ENCODE data around the gene EPHB3. TPM values are rescaled to one million over a fixed set of nuclear protein-coding genes. Genes with fewer than 3 reads are reported as not detected.

The EPHB3 gene
- polyA plus RNA-seq, 1 experiment: 1.9 TPM

- DNase-seq (ENCODE audit: low read depth, low spot score): no peak
- TF ChIP-seq CTCF (IDR thresholded peaks at IDR 0.05; ENCODE audit: low read depth, low read length): no peak
- H3K9me3 ChIP-seq (ENCODE audit: control insufficient read depth, insufficient read depth, low read length): no peaks in the 10 kb centered on the region
- POLR2A ChIA-PET: interaction anchor here (1.4 kb wide), 1 partner anchor 179 kb away, joined by 4 read pairs; no protein-coding TSS in a partner anchor
- CTCF ChIA-PET: interaction anchor here (0.6 to 3.1 kb wide), 5 partner anchors 36 to 254 kb away, joined by 3 to 12 read pairs (median 4); no protein-coding TSS in a partner anchor
- H3K4me3 ChIP-seq (ENCODE audit: low read depth, low read length): no peak overlapping the region
- no peak overlapping the region for H3K27ac ChIP-seq (ENCODE audit: low read depth, low read length)
- peaks cover 30% of the 10 kb centered on the region for H3K27me3 ChIP-seq (ENCODE audit: control insufficient read depth, insufficient read depth, low read length)
Measured at GRCh38 chr3:184549796-184550577, 11.6 kb upstream of the EPHB3 start.

- Histone ChIP-seq H3K27me3 (ENCODE audit: control insufficient read depth, insufficient read depth, low read length) (peaks cover 30% of the 10 kb centered on the region), H3K9me3 (ENCODE audit: control insufficient read depth, insufficient read depth, low read length) (no peaks in the 10 kb centered on the region), H3K27ac (ENCODE audit: low read depth, low read length) (no peak overlapping the region), H3K4me3 (ENCODE audit: low read depth, low read length) (no peak overlapping the region)
- ChIA-PET POLR2A (interaction anchor here (1.4 kb wide), 1 partner anchor 180 kb away, joined by 4 read pairs; no protein-coding TSS in a partner anchor), CTCF (interaction anchor here (0.6 kb wide), 1 partner anchor 215 kb away, joined by 4 read pairs; no protein-coding TSS in a partner anchor)
- TF ChIP-seq CTCF (IDR thresholded peaks at IDR 0.05; ENCODE audit: low read depth, low read length): no peak
- DNase-seq (ENCODE audit: low read depth, low spot score): no peak
Measured at GRCh38 chr3:184551103-184551502, 10.5 kb upstream of the EPHB3 start.

GRCh38 chr3:184551614-184552256 is 9.8 kb upstream of the EPHB3 start:
- no peak for TF ChIP-seq CTCF (IDR thresholded peaks at IDR 0.05; ENCODE audit: low read depth, low read length)
- no peak for DNase-seq (ENCODE audit: low read depth, low spot score)
- Histone ChIP-seq H3K4me3 (ENCODE audit: low read depth, low read length) (no peak overlapping the region), H3K27ac (ENCODE audit: low read depth, low read length) (no peak overlapping the region), H3K27me3 (ENCODE audit: control insufficient read depth, insufficient read depth, low read length) (peaks cover 33% of the 10 kb centered on the region), H3K9me3 (ENCODE audit: control insufficient read depth, insufficient read depth, low read length) (no peaks in the 10 kb centered on the region)
- ChIA-PET POLR2A (no interaction called here), CTCF (interaction anchor here (1.8 kb wide), 1 partner anchor 180 kb away, joined by 9 read pairs; no protein-coding TSS in a partner anchor)

GRCh38 chr3:184552296-184552695 is 9.3 kb upstream of the EPHB3 start:
- Histone ChIP-seq H3K9me3 (ENCODE audit: control insufficient read depth, insufficient read depth, low read length) (no peaks in the 10 kb centered on the region), H3K27ac (ENCODE audit: low read depth, low read length) (no peak overlapping the region), H3K4me3 (ENCODE audit: low read depth, low read length) (no peak overlapping the region), H3K27me3 (ENCODE audit: control insufficient read depth, insufficient read depth, low read length) (peaks cover 39% of the 10 kb centered on the region)
- TF ChIP-seq CTCF (IDR thresholded peaks at IDR 0.05; ENCODE audit: low read depth, low read length): no peak
- CTCF ChIA-PET: interaction anchor here (1.8 kb wide), 1 partner anchor 181 kb away, joined by 9 read pairs; no protein-coding TSS in a partner anchor
- POLR2A ChIA-PET: no interaction called here
- DNase-seq (ENCODE audit: low read depth, low spot score): no peak

GRCh38 chr3:184552863-184553262 is 8.7 kb upstream of the EPHB3 start:
- TF ChIP-seq CTCF (IDR thresholded peaks at IDR 0.05; ENCODE audit: low read depth, low read length): no peak
- Histone ChIP-seq H3K27ac (ENCODE audit: low read depth, low read length) (no peak overlapping the region), H3K9me3 (ENCODE audit: control insufficient read depth, insufficient read depth, low read length) (no peaks in the 10 kb centered on the region), H3K27me3 (ENCODE audit: control insufficient read depth, insufficient read depth, low read length) (peaks cover 42% of the 10 kb centered on the region), H3K4me3 (ENCODE audit: low read depth, low read length) (no peak overlapping the region)
- ChIA-PET POLR2A (no interaction called here), CTCF (interaction anchor here (1.3 to 1.8 kb wide), 2 partner anchors 181 to 225 kb away, joined by 4 to 9 read pairs; no protein-coding TSS in a partner anchor)
- DNase-seq (ENCODE audit: low read depth, low spot score): no peak
